Right lobe of liver (tissue), 6 donors: ENCODE results near the gene SLC10A4. TPM values are rescaled to one million over a fixed set of nuclear protein-coding genes. Genes with fewer than 3 reads are reported as not detected.

Source experiments
- ATAC-seq, 4 donors: fragments of 200-7000 bp; cut with Tn5 transposase; one replicate each; pipeline ENCODE4 v1.9.1; 2020; ENCODE audit warnings: mild to moderate bottlenecking in 4 of 4, moderate library complexity in 4 of 4
- DNase-seq, 3 donors: peaks; one replicate each; pipeline ENCODE4 v3.0.0-alpha.2; 2020
- H3K27ac ChIP-seq, 3 donors: fragments of 200-600 bp; one replicate each; pipeline ENCODE4 v1.8.0; 2022
- H3K27me3 ChIP-seq, 2 donors: fragments of 200-600 bp; one replicate each; pipeline ENCODE4 v1.8.0; 2022
- H3K36me3 ChIP-seq, 4 donors: fragments of 200-600 bp; sonication (generic) in 1 of 4; one replicate each; pipeline versions ENCODE4 v1.5.1 to v1.8.0; 2017 to 2022; ENCODE audit warnings: control low read depth in 1 of 4
- H3K4me1 ChIP-seq, 4 donors: fragments of 200-600 bp; sonication (generic) in 1 of 4; one replicate each; pipeline versions ENCODE4 v1.5.1 to v1.8.0; 2017 to 2022; ENCODE audit warnings: control low read depth in 1 of 4
- H3K4me3 ChIP-seq, 3 donors: fragments of 200-600 bp; one replicate each; pipeline ENCODE4 v1.8.0; 2022
- H3K9me3 ChIP-seq, 4 donors: fragments of 200-600 bp; sonication (generic) in 1 of 4; one replicate each; pipeline versions ENCODE4 v1.5.1 to v1.8.0; 2017 to 2022; ENCODE audit warnings: control low read depth in 1 of 4
- CTCF ChIP-seq, 4 donors: fragments of 200-600 bp in 3 of 4; fragments of 450-650 bp in 1 of 4; IDR thresholded peaks; one replicate each; pipeline versions ENCODE4 v1.5.1 to v1.8.0; 2016 to 2022; ENCODE audit warnings: antibody characterized with exemption in 4 of 4, mild to moderate bottlenecking in 2 of 4
- POLR2A ChIP-seq: fragments of 450-650 bp; IDR thresholded peaks from one replicate; pipeline ENCODE4 v1.6.1; 2017; ENCODE audit warnings: antibody characterized with exemption, mild to moderate bottlenecking
- WGBS: methylation state at CpG from one replicate; pipeline ENCODE4 v1.1.6; 2018; ENCODE audit warnings: low coverage, low lambda C conversion rate; ENCODE audit not compliant: insufficient coverage; ENCODE audit errors: missing lambda C conversion rate; 5-methylcytosine and 5-hydroxymethylcytosine counted together
- intact Hi-C, 2 donors: fragments of 100-400 bp; cut with DNase I; formaldehyde crosslinking; loops; one replicate each; pipeline versions ENCODE4 v1.11.2 to v1.14.1; 2022
- total RNA-seq, 6 experiments: library from RNA; depleted of rRNA in 2 of 6; stranded (reverse); fragments of >200 nt in 2 of 6; fragmentation: NEBNext Ultra II Directional in 3 of 6; extraction: Animal tissue kit (Norgen Biotek cat#: 25700) in 3 of 6; gene quantifications; one replicate each; pipeline versions ENCODE4 v1.1.0 to v1.2.4, GENCODE V29; 2016 to 2023
- donor health status: DM: no; HTN: yes; CAD: no.
- donor health status: DM: no; HTN: no; CAD: no.
- donor health status: DM: no; HTN: no; CAD: no.
- donor health status: DM: no; HTN: yes; CAD: no.
- donor health status: DM: no; HTN: yes; CAD: no.

SLC10A4 gene
- total RNA-seq, 6 experiments from 2014 or later, result 0.22 TPM; not detected in 5

- H3K9me3 ChIP-seq, result no peaks in the 10 kb centered on the region
- no peaks in the 10 kb centered on the region for H3K4me1 ChIP-seq
- TF ChIP-seq CTCF (IDR thresholded peaks at IDR 0.05) (no peak), POLR2A (no peak)
- no peak for DNase-seq
- no peaks in the 10 kb centered on the region for H3K36me3 ChIP-seq
- no peak for ATAC-seq
- intact Hi-C loops, result no loop called here
- H3K4me3 ChIP-seq, result no peak overlapping the region
- H3K27ac ChIP-seq, result no peak overlapping the region
- no peaks in the 10 kb centered on the region for H3K27me3 ChIP-seq
Measured at GRCh38 chr4:48461000-48461399, 22.1 kb upstream of the SLC10A4 start.

GRCh38 chr4:48462363-48462762 is 20.8 kb upstream of the SLC10A4 start:
- no peaks in the 10 kb centered on the region for H3K27me3 ChIP-seq
- H3K36me3 ChIP-seq, result no peaks in the 10 kb centered on the region
- DNase-seq (no peak), ATAC-seq (no peak)
- 34% methylated on average over 5 of the region's 5 CpGs for WGBS
- H3K9me3 ChIP-seq, result no peaks in the 10 kb centered on the region
- H3K4me1 ChIP-seq, result no peaks in the 10 kb centered on the region
- intact Hi-C loops, result no loop called here
- TF ChIP-seq POLR2A, result no peak
- TF ChIP-seq CTCF (IDR thresholded peaks at IDR 0.05), result no peak
- no peak overlapping the region for H3K4me3 ChIP-seq
- H3K27ac ChIP-seq, result no peak overlapping the region

GRCh38 chr4:48467442-48467841 is 15.7 kb upstream of the SLC10A4 start:
- no peak for DNase-seq

GRCh38 chr4:48467891-48468290 is 15.3 kb upstream of the SLC10A4 start:
- DNase-seq (no peak), ATAC-seq (no peak)
- intact Hi-C loops, result no loop called here
- TF ChIP-seq CTCF (IDR thresholded peaks at IDR 0.05) (no peak), POLR2A (no peak)
- H3K27ac ChIP-seq, result no peak overlapping the region
- WGBS, result 74% methylated on average over 5 of the region's 5 CpGs
- no peaks in the 10 kb centered on the region for H3K27me3 ChIP-seq
- H3K36me3 ChIP-seq, result no peaks in the 10 kb centered on the region
- H3K9me3 ChIP-seq, result no peaks in the 10 kb centered on the region
- H3K4me1 ChIP-seq, result no peaks in the 10 kb centered on the region
- H3K4me3 ChIP-seq, result no peak overlapping the region

More at GRCh38 chr4:48467442-48467841, 15.7 kb upstream of the SLC10A4 start:
- TF ChIP-seq POLR2A (no peak), CTCF (IDR thresholded peaks at IDR 0.05) (no peak)
- intact Hi-C loops, result no loop called here
- H3K27ac ChIP-seq, result no peak overlapping the region
- no peaks in the 10 kb centered on the region for H3K4me1 ChIP-seq
- H3K36me3 ChIP-seq, result no peaks in the 10 kb centered on the region
- 66% methylated on average over 2 of the region's 2 CpGs for WGBS
- H3K9me3 ChIP-seq, result no peaks in the 10 kb centered on the region
- no peak for ATAC-seq
- H3K27me3 ChIP-seq, result no peaks in the 10 kb centered on the region
- H3K4me3 ChIP-seq, result no peak overlapping the region

- no peaks in the 10 kb centered on the region for H3K9me3 ChIP-seq
- no peak for ATAC-seq
- DNase-seq, result no peak
- intact Hi-C loops, result no loop called here
- no peak overlapping the region for H3K4me3 ChIP-seq
- TF ChIP-seq POLR2A (no peak), CTCF (IDR thresholded peaks at IDR 0.05) (no peak)
- H3K36me3 ChIP-seq, result no peaks in the 10 kb centered on the region
- WGBS, result 72% methylated on average over 1 of the region's 1 CpG
- H3K27me3 ChIP-seq, result no peaks in the 10 kb centered on the region
- H3K27ac ChIP-seq, result no peak overlapping the region
- H3K4me1 ChIP-seq, result no peaks in the 10 kb centered on the region
Measured at GRCh38 chr4:48470137-48470536, 13.0 kb upstream of the SLC10A4 start.
